Dedifferentiated amniotic fluid mesenchymal stem cell (primary cell): ENCODE data around the gene DPP10.

ENCODE experiments used
- DNase-seq: peaks from one replicate; pipeline ENCODE4 v3.0.0-alpha.2; 2016; ENCODE audit errors: extremely low spot score

The DPP10 gene

GRCh38 chr2:115568643-115569042 lies 1126.2 kb downstream of the DPP10 start:
- DNase-seq, result no peak

- DNase-seq, result no peak
Observed at GRCh38 chr2:115569547-115569946, 1127.1 kb downstream of the DPP10 start.

GRCh38 chr2:115572746-115573145 lies 1130.3 kb downstream of the DPP10 start:
- no peak for DNase-seq

GRCh38 chr2:115573756-115574155 lies 1131.3 kb downstream of the DPP10 start:
- DNase-seq, result no peak

- no peak for DNase-seq
Observed at GRCh38 chr2:115574667-115575066, 1132.2 kb downstream of the DPP10 start.

GRCh38 chr2:115580784-115581183 lies 1138.3 kb downstream of the DPP10 start:
- DNase-seq, result no peak

- no peak for DNase-seq
Observed at GRCh38 chr2:115584507-115584906, 1142.1 kb downstream of the DPP10 start.

- no peak for DNase-seq
Observed at GRCh38 chr2:115596659-115597375, 1154.4 kb downstream of the DPP10 start.

GRCh38 chr2:115603285-115603684 lies 1160.8 kb downstream of the DPP10 start:
- no peak for DNase-seq

GRCh38 chr2:115606350-115606749 lies 1163.9 kb downstream of the DPP10 start:
- DNase-seq, result no peak

- DNase-seq, result no peak
Observed at GRCh38 chr2:115609978-115610377, 1167.5 kb downstream of the DPP10 start.

GRCh38 chr2:115610888-115611287 lies 1168.4 kb downstream of the DPP10 start:
- no peak for DNase-seq

- no peak for DNase-seq
Observed at GRCh38 chr2:115624332-115624731, 1181.9 kb downstream of the DPP10 start.

GRCh38 chr2:115634578-115634977 lies 1192.1 kb downstream of the DPP10 start:
- DNase-seq, result no peak

GRCh38 chr2:115635430-115635829 lies 1193.0 kb downstream of the DPP10 start:
- no peak for DNase-seq

GRCh38 chr2:115649731-115650130 lies 1207.3 kb downstream of the DPP10 start:
- DNase-seq, result no peak

GRCh38 chr2:115650827-115651226 lies 1208.4 kb downstream of the DPP10 start:
- no peak for DNase-seq

- no peak for DNase-seq
Observed at GRCh38 chr2:115652652-115653051, 1210.2 kb downstream of the DPP10 start.

GRCh38 chr2:115654362-115654761 lies 1211.9 kb downstream of the DPP10 start:
- no peak for DNase-seq

- DNase-seq, result no peak
Observed at GRCh38 chr2:115678129-115678528, 1235.7 kb downstream of the DPP10 start.

- no peak for DNase-seq
Observed at GRCh38 chr2:115684345-115684744, 1241.9 kb downstream of the DPP10 start.

- no peak for DNase-seq
Observed at GRCh38 chr2:115691409-115691808, 1249.0 kb downstream of the DPP10 start.

GRCh38 chr2:115694651-115695050 lies 1252.2 kb downstream of the DPP10 start:
- no peak for DNase-seq

GRCh38 chr2:115733190-115733775 lies 1290.8 kb downstream of the DPP10 start:
- no peak for DNase-seq
